HL-60 (cell line): Measurements from ENCODE around the gene TAB2.

Source experiments
- DNase-seq, 2 experiments: peaks; one replicate each; pipeline ENCODE4 v3.0.0-alpha.2; 2010 to 2020; ENCODE audit warnings: low read depth in 1 of 2, low spot score in 1 of 2
- H3K27ac ChIP-seq: fragments of 250-450 bp; sonication (Bioruptor Pico); replicated peaks from 2 replicates; pipeline ENCODE4 v1.5.1; 2020; ENCODE audit warnings: mild to moderate bottlenecking, moderate library complexity
- H3K27me3 ChIP-seq: fragments of 250-450 bp; sonication (Bioruptor Pico); 2 replicates; pipeline ENCODE4 v1.5.1; 2021; ENCODE audit warnings: mild to moderate bottlenecking, moderate library complexity; ENCODE audit not compliant: insufficient read depth, poor library complexity, severe bottlenecking
- H3K4me3 ChIP-seq: replicated peaks from 2 replicates; pipeline ENCODE4 v1.5.1; 2011; ENCODE audit warnings: mild to moderate bottlenecking, control low read depth, low read length; ENCODE audit not compliant: insufficient read depth
- GABPA ChIP-seq: IDR thresholded peaks from 2 replicates; pipeline ENCODE4 v1.6.1; 2012; ENCODE audit warnings: low read depth
- POLR2AphosphoS5 ChIP-seq: IDR thresholded peaks from 2 replicates; pipeline ENCODE4 v1.6.1; 2012; ENCODE audit warnings: low read depth
- SPI1 ChIP-seq: IDR thresholded peaks from 2 replicates; pipeline ENCODE4 v1.6.1; 2012; ENCODE audit warnings: low read depth, mild to moderate bottlenecking, borderline replicate concordance
- TF ChIP-seq, protein P1 (sequence below): IDR thresholded peaks from one replicate; pipeline ENCODE4 v1.5.1; 2011; ENCODE audit warnings: low read length, control low read depth, inconsistent platforms; ENCODE audit not compliant: insufficient read depth
- TF ChIP-seq, protein P2 (sequence below): IDR thresholded peaks from 2 replicates; pipeline ENCODE4 v1.6.1; 2012; ENCODE audit warnings: low read depth; ENCODE audit not compliant: insufficient replicate concordance

TAB2 gene

DNA sequence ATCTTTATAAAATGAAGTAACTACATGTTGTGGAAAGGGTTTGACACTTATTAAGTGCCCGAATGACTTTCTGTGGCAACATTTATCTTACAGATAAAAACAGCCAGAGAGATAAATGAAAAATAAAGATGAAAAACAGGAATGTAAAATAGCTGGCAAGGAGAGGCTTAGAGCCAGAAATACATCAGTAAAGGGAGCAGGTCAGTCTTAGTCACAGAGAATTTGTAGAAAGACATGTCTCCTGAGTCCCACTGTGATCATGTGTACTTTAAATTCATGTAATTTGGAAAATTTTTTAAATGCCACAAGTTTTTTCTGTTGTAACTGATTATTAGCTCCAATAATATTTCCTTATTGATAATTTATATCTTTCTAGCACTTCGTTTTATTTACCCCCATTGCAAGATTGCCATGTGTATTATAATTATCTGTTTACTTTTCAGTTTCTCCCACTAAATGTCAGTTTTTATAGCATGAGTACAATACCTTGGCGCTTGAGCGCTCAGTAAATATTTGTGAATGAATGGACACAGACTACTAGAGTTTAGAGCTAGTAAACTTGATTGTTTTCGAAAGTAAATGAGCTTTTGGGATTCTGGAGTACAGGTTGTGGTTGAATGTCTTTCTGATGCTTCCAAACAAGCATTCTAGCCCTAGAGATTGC, 15.2 kb downstream of the TAB2 start:
- no peak overlapping the region for H3K27ac ChIP-seq
- DNase-seq, result no peak
- no peaks in the 10 kb centered on the region for H3K27me3 ChIP-seq
- H3K4me3 ChIP-seq, result no peak overlapping the region
- no peak for TF ChIP-seq SPI1
- TF ChIP-seq, protein P1, sequence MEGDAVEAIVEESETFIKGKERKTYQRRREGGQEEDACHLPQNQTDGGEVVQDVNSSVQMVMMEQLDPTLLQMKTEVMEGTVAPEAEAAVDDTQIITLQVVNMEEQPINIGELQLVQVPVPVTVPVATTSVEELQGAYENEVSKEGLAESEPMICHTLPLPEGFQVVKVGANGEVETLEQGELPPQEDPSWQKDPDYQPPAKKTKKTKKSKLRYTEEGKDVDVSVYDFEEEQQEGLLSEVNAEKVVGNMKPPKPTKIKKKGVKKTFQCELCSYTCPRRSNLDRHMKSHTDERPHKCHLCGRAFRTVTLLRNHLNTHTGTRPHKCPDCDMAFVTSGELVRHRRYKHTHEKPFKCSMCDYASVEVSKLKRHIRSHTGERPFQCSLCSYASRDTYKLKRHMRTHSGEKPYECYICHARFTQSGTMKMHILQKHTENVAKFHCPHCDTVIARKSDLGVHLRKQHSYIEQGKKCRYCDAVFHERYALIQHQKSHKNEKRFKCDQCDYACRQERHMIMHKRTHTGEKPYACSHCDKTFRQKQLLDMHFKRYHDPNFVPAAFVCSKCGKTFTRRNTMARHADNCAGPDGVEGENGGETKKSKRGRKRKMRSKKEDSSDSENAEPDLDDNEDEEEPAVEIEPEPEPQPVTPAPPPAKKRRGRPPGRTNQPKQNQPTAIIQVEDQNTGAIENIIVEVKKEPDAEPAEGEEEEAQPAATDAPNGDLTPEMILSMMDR, result no peak
- no peak for TF ChIP-seq GABPA
- TF ChIP-seq, protein P2, sequence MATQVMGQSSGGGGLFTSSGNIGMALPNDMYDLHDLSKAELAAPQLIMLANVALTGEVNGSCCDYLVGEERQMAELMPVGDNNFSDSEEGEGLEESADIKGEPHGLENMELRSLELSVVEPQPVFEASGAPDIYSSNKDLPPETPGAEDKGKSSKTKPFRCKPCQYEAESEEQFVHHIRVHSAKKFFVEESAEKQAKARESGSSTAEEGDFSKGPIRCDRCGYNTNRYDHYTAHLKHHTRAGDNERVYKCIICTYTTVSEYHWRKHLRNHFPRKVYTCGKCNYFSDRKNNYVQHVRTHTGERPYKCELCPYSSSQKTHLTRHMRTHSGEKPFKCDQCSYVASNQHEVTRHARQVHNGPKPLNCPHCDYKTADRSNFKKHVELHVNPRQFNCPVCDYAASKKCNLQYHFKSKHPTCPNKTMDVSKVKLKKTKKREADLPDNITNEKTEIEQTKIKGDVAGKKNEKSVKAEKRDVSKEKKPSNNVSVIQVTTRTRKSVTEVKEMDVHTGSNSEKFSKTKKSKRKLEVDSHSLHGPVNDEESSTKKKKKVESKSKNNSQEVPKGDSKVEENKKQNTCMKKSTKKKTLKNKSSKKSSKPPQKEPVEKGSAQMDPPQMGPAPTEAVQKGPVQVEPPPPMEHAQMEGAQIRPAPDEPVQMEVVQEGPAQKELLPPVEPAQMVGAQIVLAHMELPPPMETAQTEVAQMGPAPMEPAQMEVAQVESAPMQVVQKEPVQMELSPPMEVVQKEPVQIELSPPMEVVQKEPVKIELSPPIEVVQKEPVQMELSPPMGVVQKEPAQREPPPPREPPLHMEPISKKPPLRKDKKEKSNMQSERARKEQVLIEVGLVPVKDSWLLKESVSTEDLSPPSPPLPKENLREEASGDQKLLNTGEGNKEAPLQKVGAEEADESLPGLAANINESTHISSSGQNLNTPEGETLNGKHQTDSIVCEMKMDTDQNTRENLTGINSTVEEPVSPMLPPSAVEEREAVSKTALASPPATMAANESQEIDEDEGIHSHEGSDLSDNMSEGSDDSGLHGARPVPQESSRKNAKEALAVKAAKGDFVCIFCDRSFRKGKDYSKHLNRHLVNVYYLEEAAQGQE, result no peak
- TF ChIP-seq POLR2AphosphoS5, result no peak

DNA sequence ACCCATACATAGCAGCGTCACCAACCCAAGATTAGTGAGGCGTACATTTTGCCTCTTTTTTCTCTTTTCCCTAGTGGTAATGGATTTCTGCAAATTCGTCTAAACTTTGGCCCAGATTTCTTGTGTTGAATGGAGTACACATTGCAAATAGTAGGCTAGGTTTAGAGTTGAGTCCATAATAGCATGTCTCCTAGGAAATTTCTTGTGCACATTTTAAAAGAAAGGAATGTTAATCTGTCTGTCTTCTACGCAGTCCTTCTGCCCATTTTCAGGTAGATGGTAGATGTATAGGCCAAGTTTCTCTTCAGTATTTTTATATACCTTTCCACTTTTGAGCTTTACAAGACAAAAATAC, 15.7 kb downstream of the TAB2 start:
- DNase-seq, result no peak
- no peak overlapping the region for H3K27ac ChIP-seq
- no peaks in the 10 kb centered on the region for H3K27me3 ChIP-seq
- no peak overlapping the region for H3K4me3 ChIP-seq
- no peak for TF ChIP-seq GABPA
- TF ChIP-seq SPI1, result no peak
- TF ChIP-seq, protein P2, result no peak
- TF ChIP-seq POLR2AphosphoS5, result no peak
- TF ChIP-seq, protein P1, result no peak

DNA sequence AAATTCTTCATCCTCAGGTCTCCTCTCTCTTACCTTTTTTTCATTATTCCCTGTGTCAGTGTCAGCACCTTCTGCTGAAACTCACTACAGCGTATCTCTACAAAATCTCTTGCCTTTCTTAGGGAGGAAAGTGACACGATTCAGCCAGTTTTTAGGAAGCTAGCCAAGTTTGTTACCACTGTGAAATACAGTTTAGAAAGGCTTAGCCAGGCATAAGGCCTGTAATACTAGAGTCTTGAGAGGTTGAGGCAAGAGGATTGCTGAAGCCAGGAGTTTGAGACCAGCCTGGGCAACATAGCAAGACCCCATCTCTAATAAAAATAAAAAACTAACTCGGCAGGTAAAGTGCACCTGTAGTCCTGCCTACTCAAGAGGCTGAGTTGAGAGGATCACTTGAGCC, 16.7 kb downstream of the TAB2 start:
- Histone ChIP-seq H3K27me3 (no peaks in the 10 kb centered on the region), H3K27ac (no peak overlapping the region), H3K4me3 (no peak overlapping the region)
- no peak for DNase-seq
- TF ChIP-seq POLR2AphosphoS5 (no peak), GABPA (no peak), SPI1 (no peak)
- TF ChIP-seq, protein P2, result no peak
- TF ChIP-seq, protein P1, result no peak
